GM18517 (cell line): Measurements from ENCODE around the gene KIF1A.
"Not testable (repeated sequence)": the region's sequence is repeated elsewhere in the genome, so short reads cannot be mapped to it uniquely, and the experiment has no call there.

Experiments used
- ATAC-seq: cut with Tn5 transposase; IDR thresholded peaks from one replicate; pipeline ENCODE4 v1.9.1; 2021; ENCODE audit warnings: mild to moderate bottlenecking, moderate library complexity; ENCODE audit not compliant: unreplicated experiment

KIF1A gene

DNA sequence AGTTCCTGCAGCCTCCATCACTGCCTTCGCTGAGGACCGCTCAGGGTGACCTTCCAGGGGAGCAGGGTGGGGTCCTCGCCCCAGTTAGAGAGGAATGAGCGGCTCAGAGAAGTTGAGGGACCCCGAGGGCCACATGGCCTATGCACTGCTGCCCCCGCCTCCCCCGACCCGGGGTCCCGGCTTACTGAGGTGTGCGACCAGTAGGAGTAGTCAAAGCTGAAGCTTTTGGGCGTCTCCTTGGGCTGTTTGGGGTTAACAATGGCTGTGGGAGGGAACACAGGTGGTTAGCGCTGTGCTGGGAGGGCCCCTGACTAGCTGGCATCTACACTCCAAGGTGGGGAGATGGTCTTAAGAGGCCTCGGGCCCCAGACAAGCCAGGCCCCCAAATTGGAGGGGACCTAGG lies 31.0 kb downstream of the KIF1A start:
- ATAC-seq: no peak

GRCh38 chr2:240788482-240788881 lies 31.5 kb downstream of the KIF1A start:
- ATAC-seq: no peak

GRCh38 chr2:240787521-240788472 lies 32.2 kb downstream of the KIF1A start:
- ATAC-seq: no peak

DNA sequence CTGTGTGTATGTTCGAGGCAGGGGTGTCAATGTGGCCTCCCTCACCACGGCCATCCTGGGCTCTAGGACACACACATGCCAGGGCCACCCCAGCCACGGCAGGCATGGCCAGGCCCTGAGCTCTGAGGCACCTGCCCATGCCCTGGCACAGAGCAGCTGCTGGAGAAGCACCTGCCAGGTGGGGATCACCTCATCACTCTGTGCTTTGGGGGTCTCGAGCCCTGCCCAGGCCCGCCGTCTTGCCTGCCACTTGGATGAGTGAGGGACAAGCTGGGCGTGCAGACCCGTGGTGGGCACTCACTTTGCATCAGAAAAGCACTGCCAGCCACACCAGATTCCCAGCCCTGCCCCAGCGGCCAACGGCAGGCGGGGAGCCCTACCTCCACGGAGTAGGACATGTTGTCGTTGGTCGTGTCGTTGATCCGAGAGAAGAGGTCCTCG lies 33.1 kb downstream of the KIF1A start:
- no peak for ATAC-seq

DNA sequence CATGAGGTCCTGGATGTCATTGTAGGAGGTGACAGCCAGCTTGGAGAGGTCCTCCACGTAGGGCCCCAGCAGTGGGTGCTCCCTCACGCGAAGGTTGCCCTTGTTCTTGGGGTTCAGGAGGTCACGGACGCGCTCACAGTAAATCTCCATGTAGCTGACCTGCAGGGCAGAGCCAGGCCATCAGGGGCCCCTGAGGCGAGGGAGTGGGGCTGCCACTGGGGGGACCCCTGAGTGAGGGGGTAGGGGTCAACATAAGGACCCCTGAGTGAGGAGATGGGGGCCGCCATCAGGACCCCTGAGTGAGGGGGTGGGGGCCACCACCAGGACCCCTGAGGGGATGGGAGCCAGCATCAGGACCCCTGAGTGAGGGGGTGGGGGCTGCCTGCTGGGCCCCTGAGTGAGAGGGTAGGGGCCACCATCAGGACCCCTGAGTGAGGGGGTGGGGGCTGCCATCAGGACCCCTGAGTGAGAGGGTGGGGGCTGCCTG lies 33.6 kb downstream of the KIF1A start:
- no peak for ATAC-seq

DNA sequence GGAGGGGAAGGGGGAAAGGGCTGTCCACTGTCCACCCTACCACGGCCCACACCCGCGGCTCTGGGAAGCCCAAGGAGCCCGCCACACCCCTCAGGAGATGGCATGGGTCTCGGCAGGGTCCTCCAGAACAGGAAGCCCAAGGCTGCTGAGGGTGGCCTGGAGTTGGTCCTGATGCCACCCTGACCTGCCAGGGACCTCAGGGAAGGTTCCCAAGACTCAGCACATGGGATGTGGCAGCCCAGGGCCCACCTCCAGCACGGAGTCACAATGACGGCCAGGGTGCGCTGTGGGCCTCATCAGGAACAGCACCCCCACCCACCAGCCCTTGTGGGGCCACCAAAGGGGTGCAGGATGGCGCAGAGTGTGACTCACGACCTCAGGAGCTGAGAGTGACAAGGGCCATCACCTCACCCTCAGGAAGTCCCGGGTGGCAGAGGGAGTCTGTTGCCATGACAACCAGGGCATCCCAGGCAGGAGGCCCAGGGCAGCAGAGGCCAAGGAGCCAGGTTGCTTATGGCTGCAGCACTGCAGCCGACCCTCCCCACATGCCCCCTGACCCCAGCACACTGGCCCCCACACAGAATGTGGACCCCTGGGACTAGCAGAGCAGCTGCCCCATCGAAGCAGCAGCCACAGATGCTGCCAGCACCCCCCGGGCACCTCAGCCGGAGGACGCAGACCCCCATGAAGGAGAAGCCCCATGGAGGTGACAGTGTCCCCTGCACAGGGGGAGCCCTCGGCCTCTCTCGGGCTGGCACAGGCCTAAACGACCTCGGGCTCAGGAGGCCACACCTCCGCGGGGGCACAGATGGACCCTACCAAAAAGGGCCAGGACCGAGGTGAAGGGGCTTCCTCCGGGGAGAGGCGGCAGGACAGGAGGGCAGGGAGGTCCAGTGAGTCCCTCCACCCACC lies 34.3 kb downstream of the KIF1A start:
- no peak for ATAC-seq

- no peak for ATAC-seq
Measured at GRCh38 chr2:240784629-240785423, 35.2 kb downstream of the KIF1A start.

- ATAC-seq: no peak
Measured at GRCh38 chr2:240783819-240784621, 36.0 kb downstream of the KIF1A start.

GRCh38 chr2:240782886-240783818 lies 36.9 kb downstream of the KIF1A start:
- ATAC-seq: no peak

DNA sequence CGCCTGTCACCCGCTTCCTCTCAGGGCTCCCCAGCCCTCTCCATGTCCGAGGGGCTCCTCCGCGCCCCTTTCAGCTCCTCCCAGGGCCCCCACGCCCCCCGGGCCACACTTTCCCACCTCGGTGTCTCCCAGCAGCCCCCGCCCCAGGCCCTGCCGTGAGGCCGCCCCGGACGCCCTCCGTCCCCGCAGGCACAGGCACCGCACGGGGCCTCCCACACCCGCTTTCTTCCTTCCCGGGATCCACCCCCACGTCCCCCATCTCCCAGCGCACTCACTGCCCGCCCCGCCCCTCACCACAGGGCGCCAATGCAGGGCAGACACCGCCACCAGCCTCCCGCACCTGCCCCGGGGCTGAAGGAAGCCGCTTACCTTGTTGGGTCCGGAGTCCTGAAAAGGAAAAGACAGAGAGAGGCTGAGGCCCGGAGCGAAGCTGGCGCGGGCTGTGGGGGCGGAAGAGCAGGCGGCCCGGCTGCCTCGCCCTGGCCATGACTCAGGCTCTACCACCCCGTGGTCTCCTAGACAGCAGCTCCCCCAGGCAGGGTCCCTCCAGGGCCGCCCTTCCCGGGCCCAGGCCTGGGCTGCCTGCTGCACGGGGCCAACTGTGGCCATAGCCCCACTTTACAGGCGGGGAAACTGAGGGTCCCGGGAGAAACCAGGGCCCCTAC lies 37.7 kb downstream of the KIF1A start:
- no peak for ATAC-seq

DNA sequence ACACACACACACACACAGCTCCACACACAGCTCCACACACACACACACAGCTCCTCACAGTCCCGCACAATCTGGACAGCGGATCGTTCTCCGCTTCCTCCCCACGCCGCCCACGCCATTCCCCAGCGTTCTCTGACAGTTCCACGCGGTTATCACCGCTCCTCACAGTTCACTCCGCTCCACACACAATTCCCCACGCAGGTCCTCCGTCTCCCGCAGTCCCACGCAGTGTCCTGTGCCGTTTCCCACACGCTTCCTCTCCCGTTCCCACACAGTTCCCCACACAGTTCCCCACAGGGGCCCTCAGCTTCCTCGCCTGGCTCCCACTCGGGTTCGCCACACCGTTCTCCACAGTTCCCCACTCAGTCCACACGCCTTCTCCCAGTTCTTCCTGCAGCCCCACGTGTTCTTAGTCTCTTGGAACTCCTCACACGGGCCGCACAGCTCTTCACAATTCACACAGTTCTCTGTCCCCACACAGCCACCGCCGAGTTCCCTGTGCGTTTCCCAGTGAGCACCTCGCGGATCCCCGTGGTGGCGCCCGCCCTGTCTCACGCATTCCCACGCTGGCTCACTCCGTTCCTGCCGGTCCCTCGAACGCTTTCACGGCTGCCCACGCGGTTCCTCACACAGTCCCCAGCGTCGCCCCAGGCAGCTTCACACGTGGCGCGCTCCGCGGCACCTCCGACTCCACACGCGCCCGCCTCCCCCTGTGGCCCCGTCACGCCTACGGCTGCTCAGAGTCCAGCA lies 38.4 kb downstream of the KIF1A start:
- no peak for ATAC-seq

- no peak for ATAC-seq
Measured at GRCh38 chr2:240780023-240780700, 39.9 kb downstream of the KIF1A start.

- ATAC-seq: not testable (repeated sequence)
Measured at GRCh38 chr2:240779250-240779832, 40.7 kb downstream of the KIF1A start.

DNA sequence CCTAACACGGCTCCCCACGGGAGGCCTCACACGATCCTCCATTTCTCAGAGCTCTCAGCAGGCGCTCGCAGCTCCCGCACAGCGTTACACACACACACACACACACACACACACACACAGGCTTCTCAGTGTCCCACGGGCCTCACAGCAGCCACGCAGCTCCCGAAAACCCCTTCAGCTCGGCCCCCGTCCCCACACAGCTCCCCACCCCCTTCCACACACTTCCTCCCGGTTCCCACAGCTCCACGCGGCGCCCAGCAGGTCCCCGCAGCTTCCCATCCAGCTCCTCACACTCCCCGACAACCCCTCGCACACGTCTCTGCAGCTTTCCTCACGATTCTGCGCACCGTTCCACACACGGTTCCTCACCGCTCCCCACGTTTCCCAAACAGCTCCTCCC lies 41.6 kb downstream of the KIF1A start:
- ATAC-seq: no peak

- no peak for ATAC-seq
Measured at GRCh38 chr2:240777456-240778212, 42.4 kb downstream of the KIF1A start.

- no peak for ATAC-seq
Measured at GRCh38 chr2:240775905-240776304, 44.1 kb downstream of the KIF1A start.
